SU-DHL-6 (cell line): ENCODE results near the gene LRP1B.

Experiments used
- CTCF ChIP-seq: fragments of 200-600 bp; sonication (generic); IDR thresholded peaks from one replicate; pipeline ENCODE4 v1.5.1; 2017; ENCODE audit warnings: antibody characterized with exemption, mild to moderate bottlenecking, low read length, moderate library complexity; ENCODE audit not compliant: insufficient read depth, poor library complexity, severe bottlenecking
- EZH2phosphoT487 ChIP-seq: fragments of 200-600 bp; sonication (generic), shearing (Covaris generic); conservative IDR thresholded peaks from 2 replicates; pipeline ENCODE4 v1.6.1; 2018; ENCODE audit warnings: mild to moderate bottlenecking, antibody characterized with exemption, low read length, moderate library complexity, mixed read lengths

GRCh38 chr2:140589273-140589672, 1541.5 kb downstream of the LRP1B start:
- TF ChIP-seq CTCF (no peak), EZH2phosphoT487 (no peak)
